ENCODE results near the gene DNAH1. TPM values are rescaled to one million over a fixed set of nuclear protein-coding genes. Genes with fewer than 3 reads are reported as not detected.
"Not testable (repeated sequence)": the region's sequence is repeated elsewhere in the genome, so short reads cannot be mapped to it uniquely, and the experiment has no call there.

Gene DNAH1
- polyA plus RNA-seq, 1 donor (not counting 4 experiments of a cell fraction or from before 2014, with no cell fraction given): 0.33 TPM

- H3K9me3 ChIP-seq (ENCODE audit: control insufficient read depth, low read depth, low read length): no peaks in the 10 kb centered on the region
- FAIRE-seq (no peak), DNase-seq (ENCODE audit: low read depth, low spot score) (no peak)
- peaks cover 12% of the 10 kb centered on the region for H4K20me1 ChIP-seq (ENCODE audit: control insufficient read depth, extremely low read depth, insufficient read depth, low read length)
- no peak for TF ChIP-seq EZH2 (IDR thresholded peaks at IDR 0.05; ENCODE audit: low read length)
- H3K9ac ChIP-seq (ENCODE audit: control insufficient read depth, extremely low read depth, insufficient read depth, low read length): no peak overlapping the region
- H2AFZ ChIP-seq (ENCODE audit: control insufficient read depth, low read length): no peak overlapping the region
- H3K27ac ChIP-seq (ENCODE audit: control insufficient read depth, insufficient read depth, low read length): no peak overlapping the region
- H3K4me1 ChIP-seq (ENCODE audit: control insufficient read depth, extremely low read depth, insufficient read depth, low read length): peaks cover 7% of the 10 kb centered on the region
- peaks cover 83% of the 10 kb centered on the region for H3K79me2 ChIP-seq (ENCODE audit: control insufficient read depth, insufficient read depth, low read length)
- no peaks in the 10 kb centered on the region for H3K9me1 ChIP-seq (ENCODE audit: control insufficient read depth, extremely low read depth, insufficient read depth, low read length)
- no peaks in the 10 kb centered on the region for H3K27me3 ChIP-seq (ENCODE audit: control insufficient read depth, extremely low read depth, insufficient read depth, low read length)
- dilution Hi-C loops (cut with MboI; ENCODE audit: extremely low pct_ligation_motif_present, low sequenced_read_pairs): no loop called here
- H3K4me2 ChIP-seq (ENCODE audit: control insufficient read depth, extremely low read depth, insufficient read depth, low read depth, low read length): no peak overlapping the region
- peaks cover 8 to 31% of the 10 kb centered on the region in 2 experiments for H3K36me3 ChIP-seq (ENCODE audit: control insufficient read depth in 2 of 2, extremely low read depth in 1 of 2, insufficient read depth in 2 of 2, low read length in 2 of 2)
- H3K4me3 ChIP-seq (ENCODE audit: control insufficient read depth in 2 of 3, extremely low read depth in 1 of 3, insufficient read depth in 2 of 3, low read depth in 1 of 3, low read length in 3 of 3): no peak overlapping the region
These were observed 46.3 kb upstream of the DNAH1 start for GRCh38 chr3:52269776-52270175.

- peaks cover 12% of the 10 kb centered on the region for H4K20me1 ChIP-seq (ENCODE audit: control insufficient read depth, extremely low read depth, insufficient read depth, low read length)
- no peaks in the 10 kb centered on the region for H3K9me1 ChIP-seq (ENCODE audit: control insufficient read depth, extremely low read depth, insufficient read depth, low read length)
- no peak for FAIRE-seq
- dilution Hi-C loops (cut with MboI; ENCODE audit: extremely low pct_ligation_motif_present, low sequenced_read_pairs): no loop called here
- no peaks in the 10 kb centered on the region for H3K9me3 ChIP-seq (ENCODE audit: control insufficient read depth, low read depth, low read length)
- H3K9ac ChIP-seq (ENCODE audit: control insufficient read depth, extremely low read depth, insufficient read depth, low read length): no peak overlapping the region
- no peak overlapping the region for H2AFZ ChIP-seq (ENCODE audit: control insufficient read depth, low read length)
- no peak overlapping the region for H3K27ac ChIP-seq (ENCODE audit: control insufficient read depth, insufficient read depth, low read length)
- H3K79me2 ChIP-seq (ENCODE audit: control insufficient read depth, insufficient read depth, low read length): peaks cover 86% of the 10 kb centered on the region
- no peak overlapping the region for H3K4me2 ChIP-seq (ENCODE audit: control insufficient read depth, extremely low read depth, insufficient read depth, low read depth, low read length)
- H3K36me3 ChIP-seq (ENCODE audit: control insufficient read depth in 2 of 2, extremely low read depth in 1 of 2, insufficient read depth in 2 of 2, low read length in 2 of 2): peaks cover 8 to 28% of the 10 kb centered on the region in 2 experiments
- DNase-seq (ENCODE audit: low read depth, low spot score): no peak
- TF ChIP-seq EZH2 (IDR thresholded peaks at IDR 0.05; ENCODE audit: low read length) (no peak), CTCF (optimal IDR thresholded peaks at IDR 0.05 in 1 of 3, IDR thresholded peaks at IDR 0.05 in 1 of 3, conservative IDR thresholded peaks at IDR 0.05 in 1 of 3; ENCODE audit: extremely low read depth in 1 of 3, insufficient read depth in 2 of 3, low read length in 3 of 3) (no peak)
- no peaks in the 10 kb centered on the region for H3K27me3 ChIP-seq (ENCODE audit: control insufficient read depth, extremely low read depth, insufficient read depth, low read length)
- no peak overlapping the region for H3K4me3 ChIP-seq (ENCODE audit: control insufficient read depth in 2 of 3, extremely low read depth in 1 of 3, insufficient read depth in 2 of 3, low read depth in 1 of 3, low read length in 3 of 3)
- H3K4me1 ChIP-seq (ENCODE audit: control insufficient read depth, extremely low read depth, insufficient read depth, low read length): peaks cover 7% of the 10 kb centered on the region
These were observed 45.8 kb upstream of the DNAH1 start for GRCh38 chr3:52270252-52270754.

GRCh38 chr3:52272172-52272571, 43.9 kb upstream of the DNAH1 start:
- H3K27ac ChIP-seq (ENCODE audit: control insufficient read depth, insufficient read depth, low read length); H3K9me1 ChIP-seq (ENCODE audit: control insufficient read depth, extremely low read depth, insufficient read depth, low read length); H3K4me3 ChIP-seq (ENCODE audit: control insufficient read depth in 2 of 3, extremely low read depth in 1 of 3, insufficient read depth in 2 of 3, low read depth in 1 of 3, low read length in 3 of 3); H3K4me2 ChIP-seq (ENCODE audit: control insufficient read depth, extremely low read depth, insufficient read depth, low read depth, low read length); H3K9ac ChIP-seq (ENCODE audit: control insufficient read depth, extremely low read depth, insufficient read depth, low read length); FAIRE-seq; DNase-seq (ENCODE audit: low read depth, low spot score); H2AFZ ChIP-seq (ENCODE audit: control insufficient read depth, low read length); H4K20me1 ChIP-seq (ENCODE audit: control insufficient read depth, extremely low read depth, insufficient read depth, low read length); H3K9me3 ChIP-seq (ENCODE audit: control insufficient read depth, low read depth, low read length); H3K27me3 ChIP-seq (ENCODE audit: control insufficient read depth, extremely low read depth, insufficient read depth, low read length); dilution Hi-C loops (cut with MboI; ENCODE audit: extremely low pct_ligation_motif_present, low sequenced_read_pairs): not testable (repeated sequence)
- peaks cover 6 to 21% of the 10 kb centered on the region in 2 experiments for H3K36me3 ChIP-seq (ENCODE audit: control insufficient read depth in 2 of 2, extremely low read depth in 1 of 2, insufficient read depth in 2 of 2, low read length in 2 of 2)
- peaks cover 16% of the 10 kb centered on the region for H3K4me1 ChIP-seq (ENCODE audit: control insufficient read depth, extremely low read depth, insufficient read depth, low read length)
- H3K79me2 ChIP-seq (ENCODE audit: control insufficient read depth, insufficient read depth, low read length): peaks cover 93% of the 10 kb centered on the region

Measured in keratinocyte (primary cell).